Measurements from ENCODE around the gene SCD5.

The SCD5 gene

GRCh38 chr4:82718162-82718940 lies 80.2 kb downstream of the SCD5 start:
- no peak for DNase-seq

DNA sequence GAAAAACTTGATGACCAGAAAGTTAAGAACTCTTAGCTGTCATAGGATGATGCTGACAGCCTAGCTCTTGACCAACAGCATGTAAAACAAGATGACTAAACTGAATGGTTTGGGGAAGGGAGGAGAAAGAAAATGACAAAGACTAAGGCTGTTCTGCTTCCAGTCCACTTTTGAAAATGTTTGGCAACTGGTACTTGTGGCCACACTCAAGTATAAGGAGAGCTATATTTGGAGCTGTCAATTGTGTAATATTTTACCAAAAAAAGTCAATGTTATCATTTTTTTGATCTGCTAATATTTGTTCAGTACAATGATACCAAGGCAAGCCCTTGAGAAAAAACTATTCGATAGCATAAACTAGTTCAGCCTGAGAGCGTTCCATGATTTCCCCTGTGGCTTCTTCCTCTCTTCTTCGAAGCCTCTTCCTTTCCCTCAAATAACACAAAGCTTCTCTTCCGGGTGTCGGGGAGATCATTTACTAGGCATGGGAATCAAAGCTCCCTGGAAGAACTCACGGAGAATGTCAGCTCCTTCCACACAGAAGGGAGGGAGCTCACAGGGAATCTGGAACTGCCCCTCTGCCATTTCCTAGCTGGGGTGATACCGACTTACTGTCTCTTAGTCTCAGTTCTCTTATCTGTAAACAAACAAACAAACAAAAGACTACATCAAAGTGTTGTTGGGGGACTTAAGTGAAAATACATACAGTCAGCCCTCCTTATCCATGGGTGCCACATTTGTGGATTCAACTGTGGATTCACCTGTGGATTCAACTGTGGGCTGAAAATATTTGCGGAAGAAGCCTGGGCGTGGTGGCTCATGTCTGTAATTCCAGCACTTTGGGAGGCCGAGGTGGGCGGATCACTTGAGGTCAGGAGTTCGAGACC lies 82.6 kb downstream of the SCD5 start:
- no peak for DNase-seq

GRCh38 chr4:82713856-82714255 lies 84.7 kb downstream of the SCD5 start:
- no peak for DNase-seq

- DNase-seq: no peak
These were observed 86.0 kb downstream of the SCD5 start for GRCh38 chr4:82712561-82712960.

GRCh38 chr4:82711158-82711785 lies 87.3 kb downstream of the SCD5 start:
- DNase-seq: no peak

DNA sequence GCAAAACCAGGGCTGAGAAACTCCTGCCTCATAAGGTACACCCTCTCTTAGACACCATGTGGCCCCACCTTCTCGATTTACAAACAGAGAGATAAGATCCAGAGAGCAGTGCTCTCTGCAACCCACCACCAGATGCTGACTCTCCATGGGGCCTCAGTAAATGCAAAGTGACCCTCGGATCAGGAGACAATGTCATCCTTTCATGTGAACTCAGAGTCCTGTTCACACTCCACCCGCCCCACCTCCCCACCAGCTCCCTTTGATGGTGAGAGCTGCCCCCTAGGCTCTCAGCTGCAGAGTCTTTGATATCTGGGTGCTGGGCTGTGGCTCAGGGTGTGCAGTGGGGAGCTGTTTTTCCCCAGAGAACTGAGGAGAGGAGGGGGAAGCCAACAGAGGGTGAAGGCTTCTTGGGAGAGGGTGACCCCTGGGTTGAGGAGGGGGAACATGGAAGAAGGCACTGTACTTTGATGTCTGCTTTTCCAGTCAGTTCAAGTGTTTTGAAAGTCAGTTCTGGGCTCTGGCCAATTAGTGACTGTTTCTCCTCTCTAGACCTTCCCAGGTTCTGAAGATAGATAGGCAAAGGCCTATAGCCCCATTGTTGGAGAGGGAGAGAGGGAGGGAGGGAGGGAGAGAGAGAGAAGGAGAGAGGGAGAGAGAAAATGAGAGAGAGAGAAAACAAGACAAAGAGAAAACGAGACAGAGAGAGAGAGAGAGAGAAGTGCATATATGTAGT lies 88.2 kb downstream of the SCD5 start:
- DNase-seq: no peak

- no peak for DNase-seq
These were observed 89.6 kb downstream of the SCD5 start for GRCh38 chr4:82708982-82709381.

- DNase-seq: no peak
These were observed 92.1 kb downstream of the SCD5 start for GRCh38 chr4:82706349-82707000.

DNA sequence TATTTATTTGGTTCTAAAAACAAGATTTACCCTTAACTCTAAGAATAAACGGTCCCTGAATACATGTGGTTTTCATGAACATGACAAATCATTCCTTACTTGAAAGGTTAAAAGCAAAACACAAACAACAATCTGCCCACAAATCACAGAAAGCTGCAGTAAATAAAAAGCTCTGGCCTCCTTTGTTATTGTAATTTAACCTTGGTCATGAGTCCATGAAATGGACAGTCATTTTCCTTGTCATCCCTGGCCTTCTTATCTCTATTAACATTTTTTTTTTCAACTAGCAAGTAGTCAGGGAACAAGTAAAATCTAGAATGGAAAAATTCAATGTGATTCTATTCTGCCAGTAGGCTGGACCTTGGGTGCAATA lies 92.7 kb downstream of the SCD5 start:
- no peak for DNase-seq

GRCh38 chr4:82705169-82705927 lies 93.2 kb downstream of the SCD5 start:
- no peak for DNase-seq

GRCh38 chr4:82704156-82704555 lies 94.4 kb downstream of the SCD5 start:
- no peak for DNase-seq

DNA sequence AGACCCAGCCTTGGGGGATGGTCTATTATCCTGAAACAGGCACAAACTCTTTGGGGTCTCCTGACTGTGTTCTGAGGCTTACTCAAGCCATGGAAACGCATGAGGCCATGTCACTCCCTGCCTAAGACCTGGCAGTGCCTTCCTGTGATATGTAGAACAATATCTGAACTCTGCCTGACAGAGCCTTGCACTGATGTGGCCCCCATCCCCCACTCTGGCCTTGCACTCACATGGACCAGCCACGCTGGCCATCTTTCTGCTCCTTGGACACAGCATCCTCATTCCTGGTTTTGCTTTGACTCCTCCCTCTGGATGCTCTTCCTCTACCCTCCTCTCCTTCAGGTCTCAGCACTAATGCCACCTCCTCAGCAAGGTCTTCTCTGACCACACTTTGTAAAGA lies 100.2 kb downstream of the SCD5 start:
- no peak for DNase-seq

GRCh38 chr4:82697561-82697960 lies 101.0 kb downstream of the SCD5 start:
- no peak for DNase-seq

- DNase-seq: no peak
These were observed 102.3 kb downstream of the SCD5 start for GRCh38 chr4:82696117-82696860.

DNA sequence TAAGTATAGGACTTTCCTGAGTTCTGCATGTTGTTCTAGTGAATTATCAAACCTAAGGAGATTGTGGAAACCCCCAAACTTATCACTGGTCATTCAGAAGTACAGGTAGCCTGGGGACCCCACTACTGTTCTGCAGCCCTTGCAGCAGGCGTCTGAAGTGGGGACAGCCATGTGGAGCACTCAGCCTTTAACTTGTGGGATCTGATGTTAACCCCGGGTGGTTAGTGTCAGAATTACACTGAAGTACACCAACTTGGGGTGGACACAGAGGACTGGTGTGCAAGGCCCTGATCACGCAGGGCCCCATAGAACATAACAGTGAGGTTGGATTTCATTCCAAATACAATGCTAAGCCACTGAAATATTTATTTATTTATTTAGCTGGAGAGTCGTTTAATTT lies 103.7 kb downstream of the SCD5 start:
- no peak for DNase-seq

GRCh38 chr4:82694046-82694445 lies 104.5 kb downstream of the SCD5 start:
- no peak for DNase-seq

DNA sequence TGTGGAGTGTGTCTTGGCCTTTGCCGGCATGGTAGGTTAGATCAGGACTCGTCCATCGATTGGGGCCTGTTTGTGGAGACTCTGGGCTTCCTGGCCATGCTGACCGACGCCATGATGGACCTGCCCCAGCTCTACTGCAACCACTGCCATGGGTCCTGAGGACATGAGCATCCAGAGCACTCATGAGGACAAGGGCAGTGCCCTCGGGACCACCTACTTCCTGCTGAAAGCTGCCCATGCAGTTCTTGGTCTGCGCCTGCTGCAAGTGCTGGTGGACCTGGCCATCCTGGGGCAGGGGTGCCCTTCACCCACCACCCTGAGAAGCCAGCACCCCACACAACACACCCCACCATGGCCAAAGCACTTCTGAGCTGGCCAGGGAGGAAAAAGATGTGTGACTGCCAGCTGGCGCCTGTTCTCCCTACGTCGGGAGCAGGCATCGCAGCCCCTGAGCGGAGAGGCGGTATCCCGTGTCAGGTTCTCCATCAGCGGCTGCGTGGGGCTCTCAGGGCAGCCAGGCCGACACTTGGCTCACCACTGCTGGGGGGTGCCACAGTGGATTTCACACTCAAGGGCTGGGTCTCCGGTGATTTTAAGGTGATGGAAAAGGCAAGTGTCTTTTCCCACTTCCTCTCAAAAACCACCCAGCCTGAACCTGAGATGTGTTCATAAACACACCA lies 106.4 kb downstream of the SCD5 start:
- DNase-seq: no peak

DNA sequence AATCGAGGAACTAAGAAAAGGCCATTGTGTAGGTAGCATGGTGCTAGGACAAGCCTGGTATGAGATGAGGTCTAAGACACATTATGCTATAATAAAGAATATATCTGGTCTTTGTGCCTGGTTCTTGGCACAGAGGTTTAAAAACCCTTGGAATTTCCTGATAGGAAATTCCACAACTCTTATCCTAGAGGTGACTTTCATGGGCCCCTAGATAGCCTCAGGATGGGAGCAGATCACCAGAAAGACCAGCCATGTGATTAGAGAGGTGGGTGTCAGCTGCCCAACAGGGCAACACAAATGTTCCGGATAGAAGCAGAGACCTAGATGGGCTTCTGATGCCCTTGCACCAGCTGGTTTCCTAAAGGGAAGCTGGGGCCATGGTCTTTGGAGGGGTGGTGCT lies 107.2 kb downstream of the SCD5 start:
- DNase-seq: no peak

GRCh38 chr4:82688091-82688795 lies 110.4 kb downstream of the SCD5 start:
- no peak for DNase-seq

DNA sequence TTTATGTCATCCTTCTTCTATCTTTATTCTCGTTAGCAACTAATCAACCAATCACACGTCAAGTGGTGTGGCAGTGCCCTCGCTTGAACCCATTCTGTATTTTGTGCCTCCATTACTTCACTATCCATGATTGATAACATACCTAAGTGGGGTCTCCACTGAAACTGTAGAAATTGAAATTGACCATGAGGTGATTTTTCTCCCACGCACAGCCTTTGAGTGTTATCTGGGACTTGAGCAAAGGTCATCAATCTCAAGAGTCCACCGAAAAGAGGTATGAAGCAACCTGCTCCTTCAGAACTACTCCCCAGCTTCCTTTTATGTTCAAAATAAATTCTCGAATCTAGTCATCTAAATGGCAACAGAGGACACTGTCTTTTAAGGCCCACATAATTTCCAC lies 111.1 kb downstream of the SCD5 start:
- DNase-seq: no peak
